Sigmoid colon (tissue), 4 donors: ENCODE data around the gene MAPK13.

Experiments
- CTCF ChIP-seq, 4 experiments: fragments of 450-650 bp in 3 of 4; fragments of 200-600 bp in 1 of 4; IDR thresholded peaks; one replicate each; pipeline ENCODE4 v1.5.1; 2016 to 2019; ENCODE audit warnings: antibody characterized with exemption in 4 of 4, mild to moderate bottlenecking in 3 of 4, moderate library complexity in 2 of 4
- EP300 ChIP-seq, 4 donors: sonication (generic); formaldehyde crosslinking; IDR thresholded peaks; one replicate each; pipeline ENCODE4 v1.6.1; 2017; ENCODE audit warnings: antibody characterized with exemption in 4 of 4
- POLR2A ChIP-seq, 2 donors: fragments of 450-650 bp; IDR thresholded peaks; one replicate each; pipeline ENCODE4 v1.6.1; 2016; ENCODE audit warnings: antibody characterized with exemption in 2 of 2, mild to moderate bottlenecking in 2 of 2, moderate library complexity in 2 of 2
- POLR2AphosphoS5 ChIP-seq, 4 donors: sonication (generic); formaldehyde crosslinking; IDR thresholded peaks; one replicate each; pipeline ENCODE4 v1.6.1; 2017; ENCODE audit warnings: antibody characterized with exemption in 4 of 4

DNA sequence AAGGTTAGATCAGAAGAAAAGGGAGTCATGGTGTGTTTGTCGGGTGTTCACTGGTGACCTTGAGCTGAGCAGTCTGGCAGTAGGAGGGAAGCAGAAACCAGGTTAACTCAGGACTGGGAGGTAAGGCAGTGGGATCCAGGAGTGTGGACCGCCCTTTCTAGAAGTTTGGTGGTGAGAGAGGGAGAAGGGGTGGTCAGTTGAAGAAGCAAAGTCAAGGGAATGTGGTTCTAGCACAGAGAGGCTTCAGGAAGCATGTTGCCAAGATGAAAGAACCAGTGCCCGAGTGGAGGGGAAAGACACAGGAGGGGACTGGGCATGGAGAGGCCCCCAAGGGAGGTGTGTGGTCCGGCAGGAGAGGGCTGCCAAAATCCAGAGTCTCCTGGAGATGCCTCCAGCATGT lies 3.6 kb downstream of the MAPK13 start:
- no peak for TF ChIP-seq POLR2AphosphoS5 (IDR thresholded peaks at IDR 0.05)
- TF ChIP-seq CTCF (IDR thresholded peaks at IDR 0.05) = no peak
- no peak for TF ChIP-seq POLR2A (IDR thresholded peaks at IDR 0.05)
- no peak for TF ChIP-seq EP300 (IDR thresholded peaks at IDR 0.05)
